ENCODE measurements around the gene GNA15.

GNA15 gene

GRCh38 chr19:3207461-3208242 is 71.8 kb downstream of the GNA15 start:
- no peak overlapping the region for H3K4me2 ChIP-seq (ENCODE audit: low read length)
- H3K27ac ChIP-seq (ENCODE audit: low read length): no peak overlapping the region
- no peak for TF ChIP-seq CTCF (IDR thresholded peaks at IDR 0.05; ENCODE audit: low read depth, low read length)
- no peak for TF ChIP-seq EZH2phosphoT487 (IDR thresholded peaks at IDR 0.05; ENCODE audit: low read depth)
- H3K9me3 ChIP-seq (ENCODE audit: insufficient read depth, low read length): no peaks in the 10 kb centered on the region
- no peaks in the 10 kb centered on the region for H3K4me1 ChIP-seq (ENCODE audit: low read length)
- no peak overlapping the region for H2AFZ ChIP-seq (ENCODE audit: low read depth, low read length)
- H3K9ac ChIP-seq (ENCODE audit: low read length): no peak overlapping the region
- H3K36me3 ChIP-seq (replicated peaks; ENCODE audit: low read depth, low read length): peaks cover 29% of the 10 kb centered on the region
- no peak overlapping the region for H3K4me3 ChIP-seq (ENCODE audit: low read length)
- H3K79me2 ChIP-seq (ENCODE audit: low read length): no peaks in the 10 kb centered on the region
- no peaks in the 10 kb centered on the region for H3K27me3 ChIP-seq (ENCODE audit: low read depth, low read length)
- peaks cover 5% of the 10 kb centered on the region; the same call in 1 of the 2 replicates for H4K20me1 ChIP-seq (ENCODE audit: insufficient read depth, low read length)

- peaks cover 25% of the 10 kb centered on the region for H3K36me3 ChIP-seq (replicated peaks; ENCODE audit: low read depth, low read length)
- H3K9me3 ChIP-seq (ENCODE audit: insufficient read depth, low read length): no peaks in the 10 kb centered on the region
- no peaks in the 10 kb centered on the region for H3K27me3 ChIP-seq (ENCODE audit: low read depth, low read length)
- no peak overlapping the region for H3K4me2 ChIP-seq (ENCODE audit: low read length)
- no peak overlapping the region for H3K27ac ChIP-seq (ENCODE audit: low read length)
- H3K4me1 ChIP-seq (ENCODE audit: low read length): no peaks in the 10 kb centered on the region
- TF ChIP-seq EZH2phosphoT487 (IDR thresholded peaks at IDR 0.05; ENCODE audit: low read depth): no peak
- no peak for TF ChIP-seq CTCF (IDR thresholded peaks at IDR 0.05; ENCODE audit: low read depth, low read length)
- H3K79me2 ChIP-seq (ENCODE audit: low read length): no peaks in the 10 kb centered on the region
- no peak overlapping the region for H3K9ac ChIP-seq (ENCODE audit: low read length)
- no peak overlapping the region for H3K4me3 ChIP-seq (ENCODE audit: low read length)
- no peak overlapping the region for H2AFZ ChIP-seq (ENCODE audit: low read depth, low read length)
- peaks cover 5% of the 10 kb centered on the region; the same call in 1 of the 2 replicates for H4K20me1 ChIP-seq (ENCODE audit: insufficient read depth, low read length)
These were observed 72.7 kb downstream of the GNA15 start for GRCh38 chr19:3208317-3209207.

- H3K27ac ChIP-seq (ENCODE audit: low read length): no peak overlapping the region
- H3K4me2 ChIP-seq (ENCODE audit: low read length): no peak overlapping the region
- H2AFZ ChIP-seq (ENCODE audit: low read depth, low read length): no peak overlapping the region
- no peaks in the 10 kb centered on the region for H3K27me3 ChIP-seq (ENCODE audit: low read depth, low read length)
- H3K9me3 ChIP-seq (ENCODE audit: insufficient read depth, low read length): no peaks in the 10 kb centered on the region
- no peaks in the 10 kb centered on the region for H3K4me1 ChIP-seq (ENCODE audit: low read length)
- no peak overlapping the region for H3K9ac ChIP-seq (ENCODE audit: low read length)
- TF ChIP-seq EZH2phosphoT487 (IDR thresholded peaks at IDR 0.05; ENCODE audit: low read depth): no peak
- TF ChIP-seq CTCF (IDR thresholded peaks at IDR 0.05; ENCODE audit: low read depth, low read length): peak; percentile 62
- H3K36me3 ChIP-seq (replicated peaks; ENCODE audit: low read depth, low read length): peaks cover 7% of the 10 kb centered on the region
- H4K20me1 ChIP-seq (ENCODE audit: insufficient read depth, low read length): peaks cover 5% of the 10 kb centered on the region; the same call in 1 of the 2 replicates
- H3K79me2 ChIP-seq (ENCODE audit: low read length): no peaks in the 10 kb centered on the region
- H3K4me3 ChIP-seq (ENCODE audit: low read length): no peak overlapping the region
These were observed 74.6 kb downstream of the GNA15 start for GRCh38 chr19:3210347-3211017.

Data from OCI-LY3 (cell line).